ENCODE measurements around the gene SNF8.

Gene SNF8

GRCh38 chr17:48928876-48929811 is 15.5 kb downstream of the SNF8 start:
- DNase-seq (ENCODE audit: low read depth), result no peak

DNA sequence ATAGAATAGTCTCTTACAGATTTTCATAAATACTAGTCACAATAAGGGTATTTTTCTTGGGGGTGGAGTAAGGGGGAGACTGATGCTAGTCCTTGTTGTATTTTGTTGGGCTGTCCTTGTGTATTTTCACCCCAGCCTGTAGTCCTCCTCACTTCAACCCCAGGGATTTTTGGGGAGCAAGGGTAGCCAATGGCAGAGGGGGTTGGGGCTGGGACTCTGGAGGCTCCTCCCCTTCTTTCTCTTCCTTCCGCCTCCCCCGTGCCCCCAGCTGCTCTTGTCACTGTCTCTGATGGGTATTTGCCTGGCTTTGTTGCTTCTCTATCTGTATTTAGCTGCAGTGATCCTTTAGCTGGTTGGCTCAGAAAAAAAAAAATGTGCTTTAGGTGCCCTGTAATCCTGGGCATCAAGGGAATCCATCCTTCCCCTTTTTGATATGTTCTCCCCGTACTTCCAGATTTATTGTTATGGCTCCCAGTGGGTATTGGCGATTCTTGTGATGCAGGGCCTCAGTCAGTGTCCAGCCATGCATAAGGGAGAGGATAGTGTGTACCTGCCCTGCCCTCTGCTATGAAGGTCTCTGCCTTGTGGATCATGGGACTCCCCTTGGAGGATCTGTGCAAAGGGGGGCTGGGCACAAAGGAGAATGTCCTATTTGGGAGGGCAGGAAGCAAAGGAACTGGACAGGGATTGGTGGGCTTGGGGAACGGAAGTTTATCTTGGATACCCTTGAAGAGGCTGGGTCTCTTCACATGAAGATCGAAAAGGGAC is 16.5 kb downstream of the SNF8 start:
- DNase-seq (ENCODE audit: low read depth), result no peak

DNA sequence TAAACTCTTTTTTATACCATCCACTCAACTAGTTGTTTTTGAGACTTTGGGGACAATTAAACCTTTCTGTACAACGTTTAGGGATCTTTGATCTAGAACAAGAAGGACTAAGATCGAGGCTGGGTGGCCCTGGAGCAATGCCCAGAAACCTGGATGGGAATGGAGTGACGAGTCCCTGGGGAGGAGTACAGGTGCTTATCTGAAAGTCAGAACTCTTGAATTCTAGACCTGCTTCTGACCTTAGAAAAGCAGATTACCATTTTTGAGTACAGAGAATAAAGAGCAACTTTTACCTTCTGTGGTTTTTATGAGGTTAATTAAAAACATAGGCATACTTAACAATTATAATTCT is 18.7 kb downstream of the SNF8 start:
- no peak for DNase-seq (ENCODE audit: low read depth)

DNA sequence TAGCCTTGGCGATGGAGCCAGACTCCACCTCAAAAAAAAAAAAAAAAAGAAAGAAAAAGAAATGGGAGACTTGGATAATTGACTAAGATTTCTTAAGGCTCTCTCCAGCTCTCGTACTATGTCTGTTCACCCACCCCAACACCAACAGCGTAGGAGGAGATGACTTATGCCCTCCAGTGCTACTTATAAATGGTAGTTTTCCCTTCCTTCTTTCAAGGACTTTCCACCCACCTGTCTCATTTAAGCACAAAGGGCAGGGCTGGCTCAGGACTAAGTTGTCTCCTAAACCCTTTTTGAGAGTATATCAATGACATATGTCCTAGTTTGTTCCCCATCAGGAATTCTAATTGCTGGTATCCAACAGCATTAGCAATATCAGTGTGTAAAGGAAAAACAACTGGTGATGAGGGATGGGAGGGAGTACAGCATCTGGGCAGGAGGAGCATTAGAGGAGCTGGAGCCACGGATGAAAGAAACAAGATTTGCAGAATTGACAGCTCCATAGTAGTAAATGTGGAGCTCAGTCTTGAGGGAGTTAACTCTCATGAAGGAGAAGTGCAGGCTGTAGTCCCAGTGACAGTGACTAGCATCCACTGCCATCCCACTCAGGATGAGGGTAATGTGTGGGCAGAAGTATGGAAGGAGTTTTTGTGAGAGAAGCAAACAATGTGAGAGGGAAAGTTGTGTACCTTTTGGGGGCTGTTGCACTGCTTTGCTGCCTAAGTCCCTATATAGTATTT is 19.2 kb downstream of the SNF8 start:
- DNase-seq (ENCODE audit: low read depth), result no peak

DNA sequence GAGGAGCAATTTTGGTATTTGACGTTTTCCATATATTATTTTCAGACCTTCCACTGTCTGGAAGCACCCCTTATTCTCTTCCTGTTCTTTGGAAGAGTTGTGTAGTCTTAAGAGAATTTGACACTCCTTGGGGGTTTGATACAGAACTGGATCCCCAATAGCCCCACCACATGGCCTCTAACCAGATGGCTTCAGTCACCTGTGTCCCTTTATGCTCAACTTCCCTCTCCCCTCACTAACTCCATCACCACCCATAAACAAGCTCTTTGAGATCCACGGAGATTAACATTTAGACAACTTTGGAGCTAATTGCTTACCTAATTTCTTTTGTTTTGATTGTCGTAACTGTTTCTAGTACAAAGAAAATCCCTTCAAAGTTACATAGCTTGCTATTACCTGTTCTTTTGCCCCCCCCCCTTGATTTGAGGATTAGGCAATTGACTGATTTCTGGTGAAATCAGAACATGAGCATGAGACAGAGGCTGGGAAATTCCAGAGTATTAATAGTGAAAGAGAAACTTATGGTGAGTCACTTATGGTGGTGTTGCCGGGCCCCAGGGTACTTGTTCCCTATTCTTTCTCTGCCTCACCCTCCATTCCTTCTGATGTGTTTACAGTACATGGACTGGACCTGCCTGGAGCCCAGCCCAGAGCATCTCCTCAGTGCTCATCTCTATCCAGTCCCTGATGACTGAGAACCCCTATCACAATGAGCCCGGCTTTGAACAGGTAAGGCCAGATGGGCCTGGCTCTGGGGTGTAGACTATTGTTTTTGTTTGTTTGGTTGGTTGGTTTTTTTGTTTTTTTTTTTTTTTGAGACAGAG is 29.0 kb downstream of the SNF8 start:
- DNase-seq (ENCODE audit: low read depth), result peak; percentile 66

GRCh38 chr17:48912476-48912875 is 32.2 kb downstream of the SNF8 start:
- no peak for DNase-seq (ENCODE audit: low read depth)

- DNase-seq (ENCODE audit: low read depth), result no peak
Observed at GRCh38 chr17:48910370-48910769, 34.3 kb downstream of the SNF8 start.

DNA sequence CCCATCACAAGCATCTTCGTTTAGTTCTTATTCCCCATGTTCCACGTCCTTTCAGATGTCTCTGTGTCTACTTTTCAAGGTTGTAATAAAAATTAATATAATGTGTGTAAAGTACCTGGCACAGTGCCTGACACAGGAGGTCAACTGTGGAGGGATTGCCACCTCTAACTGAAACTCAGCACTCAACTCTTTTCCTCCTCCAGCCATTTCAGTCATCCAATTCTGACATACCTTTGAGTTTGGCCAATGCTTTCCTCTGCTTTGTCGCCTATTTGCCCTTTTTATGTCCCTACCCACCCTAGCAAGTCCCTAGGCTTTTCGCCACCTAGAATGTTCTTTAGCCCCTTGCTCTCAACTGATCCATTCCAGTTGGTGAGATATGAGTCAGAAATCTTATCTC is 34.9 kb downstream of the SNF8 start:
- DNase-seq (ENCODE audit: low read depth), result no peak

DNA sequence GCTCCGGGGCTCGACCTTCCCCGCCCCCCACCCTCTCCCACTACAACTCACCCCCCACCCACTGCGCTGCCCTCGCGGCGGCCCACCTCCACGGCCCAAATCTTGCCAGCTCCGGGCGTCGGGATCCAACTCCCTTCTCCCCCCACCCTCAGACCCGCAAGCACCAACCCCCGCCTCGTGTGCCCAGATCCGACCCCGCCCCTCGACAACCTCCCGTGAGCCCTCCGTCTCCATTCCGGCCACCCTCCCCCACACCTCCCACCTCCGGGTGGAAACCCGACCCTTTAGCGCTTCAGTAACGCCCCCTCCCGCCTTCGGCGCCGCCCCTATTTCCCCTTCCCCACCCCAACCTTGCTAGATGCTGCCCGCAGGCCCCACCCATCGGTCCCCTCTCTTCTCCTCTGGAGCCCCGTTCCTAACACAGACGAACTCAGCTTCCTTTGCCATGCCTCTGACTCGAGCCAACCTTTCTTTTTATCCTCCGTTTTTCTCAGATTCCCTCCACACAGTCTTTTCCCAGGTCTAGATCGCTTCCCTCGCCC is 35.7 kb downstream of the SNF8 start:
- peak; percentile 52 for DNase-seq (ENCODE audit: low read depth)

DNA sequence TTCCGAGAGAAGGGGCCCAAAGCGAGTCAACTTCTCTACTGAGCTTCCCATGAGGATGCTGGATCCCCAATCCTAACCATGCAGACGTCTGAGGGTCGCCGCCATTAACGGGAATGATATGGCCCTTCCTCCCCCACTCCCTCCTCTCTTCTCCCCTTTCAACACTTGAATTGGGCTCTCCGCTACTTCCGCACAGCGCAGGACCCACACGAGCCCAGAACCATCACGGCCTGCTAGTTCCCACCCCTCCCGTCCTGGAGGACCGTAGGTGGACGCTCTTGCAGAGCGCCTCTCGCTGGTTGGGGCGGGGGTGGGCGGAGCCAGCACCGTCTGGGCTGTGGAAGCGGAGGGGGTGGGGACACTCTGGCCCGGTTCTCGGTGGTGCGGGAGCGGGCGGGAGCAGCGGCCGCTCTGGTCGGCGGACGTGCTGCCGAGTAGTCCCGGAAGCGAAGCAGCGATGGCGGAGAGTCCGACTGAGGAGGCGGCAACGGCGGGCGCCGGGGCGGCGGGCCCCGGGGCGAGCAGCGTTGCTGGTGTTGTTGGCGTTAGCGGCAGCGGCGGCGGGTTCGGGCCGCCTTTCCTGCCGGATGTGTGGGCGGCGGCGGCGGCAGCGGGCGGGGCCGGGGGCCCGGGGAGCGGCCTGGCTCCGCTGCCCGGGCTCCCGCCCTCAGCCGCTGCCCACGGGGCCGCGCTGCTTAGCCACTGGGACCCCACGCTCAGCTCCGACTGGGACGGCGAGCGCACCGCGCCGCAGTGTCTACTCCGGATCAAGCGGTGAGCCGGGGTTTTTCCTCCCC is 36.4 kb downstream of the SNF8 start, which contains the start of gene UBE2Z:
TSS of gene UBE2Z (plus strand) at position 361 of the 797 bp plus-strand sequence. CDS start at position 458, 97 bp downstream.
- peak; percentile 80 for DNase-seq (ENCODE audit: low read depth)

- DNase-seq (ENCODE audit: low read depth), result no peak
Observed at GRCh38 chr17:48907713-48908046, 37.0 kb downstream of the SNF8 start.

- DNase-seq (ENCODE audit: low read depth), result no peak
Observed at GRCh38 chr17:48905987-48906515, 38.6 kb downstream of the SNF8 start.

DNA sequence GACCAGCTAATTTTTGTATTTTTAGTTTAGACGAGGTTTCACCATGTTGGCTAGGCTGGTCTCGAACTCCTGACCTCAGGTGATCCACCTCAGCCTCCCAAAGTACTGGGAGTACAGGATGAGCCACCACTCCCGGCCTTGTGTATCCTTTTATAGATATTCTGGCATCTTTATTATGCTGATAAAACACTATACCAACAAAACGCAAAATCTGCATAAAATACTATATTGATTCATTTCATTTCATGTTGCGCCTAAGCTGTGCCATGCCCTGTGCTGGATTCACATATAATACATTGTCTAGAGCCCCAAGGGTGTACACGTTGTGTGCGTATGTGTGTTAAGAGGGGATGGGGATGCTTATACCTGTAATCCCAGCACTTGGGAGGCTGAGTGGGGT is 40.2 kb downstream of the SNF8 start:
- no peak for DNase-seq (ENCODE audit: low read depth)

DNA sequence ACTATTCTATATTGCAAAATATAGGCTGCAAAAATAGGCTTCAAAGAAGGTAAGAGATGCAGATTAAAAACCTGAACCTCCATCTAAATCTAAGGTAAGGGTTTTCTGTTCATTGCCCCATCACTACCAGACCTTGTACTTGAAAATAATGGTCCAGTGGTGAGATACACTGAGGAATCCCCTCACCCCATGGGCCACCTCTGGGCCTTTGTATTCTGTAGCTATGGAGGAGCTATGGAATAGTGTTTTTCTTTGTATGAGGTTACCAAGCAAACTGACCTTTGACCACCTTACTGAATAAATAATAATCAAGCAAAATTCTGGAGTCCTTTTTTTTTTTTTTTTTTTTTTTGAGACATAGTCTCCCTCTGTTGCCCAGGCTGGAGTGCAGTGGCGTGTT is 41.2 kb downstream of the SNF8 start:
- DNase-seq (ENCODE audit: low read depth), result no peak

GRCh38 chr17:48901241-48901640 is 43.4 kb downstream of the SNF8 start:
- DNase-seq (ENCODE audit: low read depth), result no peak

GRCh38 chr17:48894886-48895285 is 49.8 kb downstream of the SNF8 start:
- DNase-seq (ENCODE audit: low read depth), result no peak

DNA sequence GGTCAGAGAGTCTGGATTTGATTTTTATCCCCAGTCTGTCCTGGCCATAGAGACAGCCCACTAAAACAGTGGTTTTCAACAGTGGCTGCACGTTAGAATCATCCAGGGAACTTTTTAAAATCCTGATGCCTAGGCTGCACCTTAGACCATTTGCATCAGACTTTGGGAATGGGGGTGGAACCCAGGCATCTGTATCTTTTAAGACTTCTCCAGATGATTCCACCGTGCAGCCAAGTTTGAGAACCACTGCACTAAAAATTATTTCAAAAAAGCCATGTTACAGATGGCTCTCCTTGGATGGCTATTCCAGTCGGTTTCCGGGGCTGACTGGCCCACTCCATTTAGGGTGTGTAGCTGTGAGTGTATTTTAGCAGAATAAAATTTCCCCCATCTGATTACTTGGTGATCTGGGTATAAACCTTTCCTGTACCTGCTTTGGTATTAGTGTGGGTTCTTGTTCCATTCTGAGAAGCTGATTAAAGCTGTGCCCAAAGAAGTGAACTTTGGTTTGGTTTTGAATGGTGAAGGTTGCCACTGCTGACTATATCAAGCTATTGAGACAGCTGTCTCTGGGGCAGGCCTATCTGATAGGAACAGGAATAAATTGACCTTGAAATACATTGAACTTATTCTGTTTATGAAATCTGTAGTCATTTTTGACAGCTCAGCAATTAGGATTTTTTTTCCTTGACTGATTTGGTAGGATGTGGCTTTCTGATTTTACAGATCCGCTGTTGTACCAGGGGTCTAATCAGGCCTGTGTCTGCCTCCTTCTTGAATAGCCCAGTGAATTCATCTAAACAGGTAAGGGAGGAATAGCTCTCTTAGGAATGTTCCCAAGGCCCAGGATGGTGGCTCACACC is 50.8 kb downstream of the SNF8 start:
- DNase-seq (ENCODE audit: low read depth), result no peak

DNA sequence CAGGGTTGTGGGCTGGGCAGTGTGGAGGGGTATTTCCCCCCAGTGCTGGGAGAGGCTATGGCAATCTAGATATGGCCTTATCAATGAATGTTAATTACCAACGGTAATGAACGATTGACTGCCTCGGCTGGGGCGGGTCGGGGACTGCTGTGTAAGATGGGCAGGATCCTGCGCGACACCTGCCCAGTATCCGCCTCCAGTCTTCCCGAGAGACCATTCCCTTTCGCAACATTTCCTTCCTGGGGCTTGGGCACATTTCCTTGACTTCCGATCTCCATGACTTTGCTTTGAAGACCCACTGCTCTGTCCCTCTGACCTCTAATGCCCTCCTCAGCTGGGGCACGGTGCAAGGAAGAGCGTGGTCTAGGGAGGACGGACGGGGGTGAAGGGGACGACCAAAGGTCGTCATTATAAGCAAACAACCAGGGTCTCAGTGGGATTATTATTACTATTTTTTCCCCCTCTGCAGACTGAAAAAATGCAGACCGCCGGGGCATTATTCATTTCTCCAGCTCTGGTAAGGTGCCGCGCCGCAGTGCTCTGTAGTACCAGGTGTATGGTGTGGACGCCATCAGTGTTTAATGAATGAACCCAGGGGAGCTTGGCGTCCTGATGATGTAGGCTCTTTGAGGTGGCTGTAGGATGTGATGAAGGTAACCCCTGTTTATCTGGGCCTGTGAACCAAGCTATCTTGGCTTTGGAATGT is 51.5 kb downstream of the SNF8 start:
- no peak for DNase-seq (ENCODE audit: low read depth)

DNA sequence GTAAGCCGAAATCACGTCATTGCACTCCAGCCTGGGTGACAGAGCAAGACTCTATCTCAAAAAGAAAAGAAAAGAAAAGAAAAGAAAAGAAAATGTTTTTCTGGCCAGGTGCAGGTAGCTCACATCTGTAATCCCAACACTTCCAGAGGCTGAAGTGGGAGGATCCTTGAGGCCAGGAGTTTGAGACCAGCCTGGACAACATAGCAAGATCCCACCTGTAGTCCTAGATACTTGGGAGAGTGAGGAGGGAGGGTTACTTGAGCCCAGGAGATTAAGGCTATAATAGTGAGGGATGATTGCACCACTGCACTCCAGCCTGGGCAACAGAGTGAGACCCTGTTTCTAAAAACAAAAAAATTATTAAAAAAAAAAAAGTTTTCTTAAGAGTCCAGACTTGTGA is 54.6 kb downstream of the SNF8 start:
- no peak for DNase-seq (ENCODE audit: low read depth)

Data from HS-5 (cell line).